ENCODE results near the gene RGMA.
A peak's percentile ranks its signal among the peaks of the same experiment; 100 is the strongest.

RGMA gene, protein sequence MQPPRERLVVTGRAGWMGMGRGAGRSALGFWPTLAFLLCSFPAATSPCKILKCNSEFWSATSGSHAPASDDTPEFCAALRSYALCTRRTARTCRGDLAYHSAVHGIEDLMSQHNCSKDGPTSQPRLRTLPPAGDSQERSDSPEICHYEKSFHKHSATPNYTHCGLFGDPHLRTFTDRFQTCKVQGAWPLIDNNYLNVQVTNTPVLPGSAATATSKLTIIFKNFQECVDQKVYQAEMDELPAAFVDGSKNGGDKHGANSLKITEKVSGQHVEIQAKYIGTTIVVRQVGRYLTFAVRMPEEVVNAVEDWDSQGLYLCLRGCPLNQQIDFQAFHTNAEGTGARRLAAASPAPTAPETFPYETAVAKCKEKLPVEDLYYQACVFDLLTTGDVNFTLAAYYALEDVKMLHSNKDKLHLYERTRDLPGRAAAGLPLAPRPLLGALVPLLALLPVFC

DNA sequence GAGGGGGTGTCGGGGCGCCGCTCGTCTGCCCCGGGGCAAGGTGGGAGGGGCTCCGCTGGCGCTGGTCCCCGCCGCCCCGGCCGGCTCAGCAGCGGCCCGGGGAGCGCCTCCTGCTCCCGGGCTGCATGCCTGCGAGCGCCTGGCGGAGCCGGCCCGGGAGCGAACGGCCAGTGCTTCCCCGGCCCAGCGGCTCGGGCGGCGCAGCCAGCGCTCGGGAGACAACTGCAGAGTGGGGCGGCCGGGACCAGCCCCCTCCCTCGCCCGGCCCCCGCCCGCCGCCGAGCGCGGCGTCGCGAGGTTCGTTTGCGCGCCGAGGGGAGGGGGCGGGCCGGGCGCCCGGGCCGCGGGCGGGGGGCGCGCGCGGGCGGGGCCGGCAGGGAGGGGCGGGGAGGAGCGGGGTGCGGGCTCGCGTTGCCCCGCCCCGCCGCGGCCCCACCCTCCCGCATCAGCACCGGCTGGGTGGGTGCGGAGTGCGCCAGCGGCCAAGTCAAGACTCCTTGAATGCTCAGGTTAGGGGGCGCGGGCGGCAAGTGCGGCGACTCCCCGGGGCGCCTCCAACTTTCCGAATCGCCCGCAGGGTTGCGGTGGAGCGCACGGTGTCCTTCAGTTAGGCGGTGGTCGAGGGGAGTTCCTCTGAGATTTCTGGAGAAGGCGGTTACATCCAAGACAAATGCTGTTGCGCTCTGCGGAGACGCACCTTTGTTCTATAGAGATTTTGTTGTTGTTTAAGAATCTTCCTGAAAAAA lies at the start of gene RGMA:
Gene RGMA (minus strand): TSS at position 231 of the 746 bp plus-strand sequence. CDS start 279 bp downstream, outside the sequence.
- peak; percentile 6 for DNase-seq (ENCODE audit: low read depth)

GRCh38 chr15:93136606-93137005 lies 47.6 kb upstream of the RGMA start:
- no peak for DNase-seq (ENCODE audit: low read depth)

DNA sequence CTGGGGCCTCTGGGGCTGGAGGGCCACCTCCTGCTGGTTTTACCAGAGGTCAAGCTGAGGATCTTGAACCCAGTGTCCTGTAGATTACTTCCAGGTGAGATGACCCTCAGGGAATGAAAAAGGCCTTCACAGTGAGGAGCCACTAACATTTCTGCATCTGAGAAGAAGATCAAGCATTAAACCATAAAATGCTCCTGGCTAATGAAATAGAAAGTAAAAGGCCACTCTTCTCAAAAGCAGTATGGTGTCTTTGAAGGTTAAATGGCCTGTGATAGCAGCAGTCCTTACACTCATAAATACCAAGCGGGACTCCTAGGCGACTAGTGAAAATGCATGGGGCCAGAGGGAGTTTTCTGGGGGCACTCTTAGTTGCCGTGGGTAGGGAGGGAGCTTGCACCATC lies 47.0 kb upstream of the RGMA start:
- no peak for DNase-seq (ENCODE audit: low read depth)

DNA sequence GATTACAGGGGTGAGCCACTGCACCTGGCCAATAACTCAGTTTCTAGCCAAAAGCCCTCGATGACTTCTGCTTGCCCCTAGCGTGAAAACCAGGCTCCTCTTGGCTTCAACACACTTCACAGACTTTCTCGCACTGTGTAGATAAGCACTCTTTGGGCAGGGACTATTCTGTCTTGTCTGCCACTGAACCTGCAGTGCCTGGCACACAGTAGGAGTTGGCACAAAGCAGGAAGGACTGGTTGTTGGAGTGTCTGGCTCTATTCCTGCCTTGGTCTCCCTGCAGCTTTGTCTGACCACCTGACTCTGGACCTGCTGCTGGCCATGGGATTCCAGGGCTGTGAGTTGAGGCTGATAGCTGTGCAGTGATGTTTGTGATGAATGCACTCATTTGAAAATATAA lies 46.4 kb upstream of the RGMA start:
- no peak for DNase-seq (ENCODE audit: low read depth)

DNA sequence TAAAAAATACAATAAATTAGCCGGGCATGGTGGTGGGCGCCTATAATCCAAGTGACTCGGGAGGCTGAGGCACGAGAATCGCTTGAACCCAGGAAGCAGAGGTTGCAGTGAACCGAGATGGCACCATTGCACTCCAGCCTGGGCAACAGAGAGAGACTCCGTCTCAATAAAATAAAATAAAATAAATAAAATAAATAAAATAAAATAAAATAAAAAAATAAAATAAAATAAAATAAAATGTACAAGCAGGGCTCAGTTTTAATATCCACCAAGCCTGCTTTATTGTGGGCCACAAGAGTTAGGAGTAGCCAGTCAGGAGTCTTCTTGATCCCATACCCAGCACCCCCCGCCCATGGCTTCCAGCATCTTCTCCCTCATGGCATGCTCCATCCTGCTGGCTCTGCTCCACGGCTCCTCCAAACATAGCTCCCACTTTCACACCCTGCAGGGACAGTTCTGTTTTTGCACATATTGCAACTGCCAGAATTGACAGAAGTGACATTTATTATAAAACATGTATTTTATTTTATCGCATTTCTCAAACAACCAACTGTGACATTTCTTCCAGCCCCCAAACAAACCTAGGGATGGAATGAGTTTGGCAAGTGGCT lies 42.6 kb upstream of the RGMA start:
- DNase-seq (ENCODE audit: low read depth): no peak

DNA sequence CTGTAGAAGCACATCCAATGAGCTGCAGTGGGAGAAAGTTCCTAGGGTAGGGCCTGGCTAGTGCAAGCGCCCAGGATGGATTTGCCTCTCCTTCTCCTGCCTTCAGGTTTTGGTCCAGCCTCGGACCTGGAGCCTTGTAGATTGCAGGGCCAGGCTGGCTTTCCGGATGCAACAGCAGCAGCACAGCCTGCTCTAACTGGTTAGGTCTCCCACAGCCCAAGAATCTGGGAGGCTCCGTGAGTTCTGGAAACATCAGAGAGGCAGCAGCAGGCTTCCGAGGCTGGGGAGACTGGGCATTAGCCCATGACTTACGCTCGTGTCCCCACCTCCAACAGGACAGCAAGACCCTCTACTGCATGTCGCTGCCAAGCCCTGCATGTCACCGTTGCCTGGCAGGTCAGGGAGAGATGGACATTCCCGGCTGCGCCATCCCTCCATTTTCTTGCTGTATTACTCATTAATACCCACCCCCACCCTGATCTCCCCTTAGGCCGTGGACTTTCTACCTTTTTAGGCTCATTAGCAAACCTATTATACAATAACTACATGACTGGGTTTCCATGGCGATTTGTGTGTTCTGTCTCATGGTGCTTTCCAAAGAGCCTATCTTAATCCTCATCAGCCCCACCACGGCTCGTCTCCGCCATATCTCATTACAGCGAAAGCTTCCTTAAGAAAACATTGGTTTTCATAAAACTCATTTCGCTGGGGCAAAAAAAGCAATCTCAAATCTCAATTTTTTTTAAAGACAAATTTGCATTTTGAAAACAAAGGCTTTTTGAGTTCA lies 40.9 kb upstream of the RGMA start:
- DNase-seq (ENCODE audit: low read depth): no peak

DNA sequence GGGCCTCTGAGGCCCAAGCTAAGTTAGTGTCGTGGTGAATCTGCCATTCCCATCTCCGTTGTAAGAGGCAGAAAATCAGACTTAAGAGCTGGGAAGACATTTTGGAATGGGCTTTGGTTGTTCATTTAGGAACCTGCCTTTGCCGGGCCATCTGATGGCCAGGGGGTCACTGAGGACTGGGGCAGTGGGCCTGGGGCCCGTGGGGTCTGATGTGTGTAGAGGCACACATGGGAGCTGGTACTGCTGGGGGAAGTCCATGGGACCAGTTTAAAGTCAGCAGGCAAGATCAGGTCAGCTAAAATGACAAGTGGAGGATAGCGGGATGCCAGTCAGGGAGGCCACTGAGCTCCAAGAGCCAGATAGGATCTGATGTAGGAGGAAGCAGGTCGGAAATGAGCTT lies 38.3 kb upstream of the RGMA start:
- DNase-seq (ENCODE audit: low read depth): no peak

- no peak for DNase-seq (ENCODE audit: low read depth)
Measured at GRCh38 chr15:93126599-93126998, 37.6 kb upstream of the RGMA start.

DNA sequence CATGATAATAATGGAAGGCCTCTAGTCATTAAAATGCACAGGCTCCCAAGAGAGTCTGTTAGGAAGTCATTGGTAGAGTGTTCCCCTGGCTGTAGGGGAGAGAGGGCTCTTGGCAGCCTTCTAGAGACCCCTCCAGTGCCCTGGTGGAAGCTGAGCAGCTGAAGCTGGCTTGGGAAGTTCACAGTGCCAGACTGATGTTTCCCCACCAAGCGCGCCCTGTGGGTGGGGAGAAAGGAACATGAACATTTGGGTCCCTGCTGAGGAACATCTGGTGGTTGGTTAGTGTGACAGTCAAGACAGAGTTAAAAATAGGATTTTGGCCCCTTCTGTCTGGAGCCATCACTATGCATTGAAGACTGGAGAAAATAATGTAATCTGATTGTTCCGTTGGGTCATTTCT lies 37.1 kb upstream of the RGMA start:
- no peak for DNase-seq (ENCODE audit: low read depth)

DNA sequence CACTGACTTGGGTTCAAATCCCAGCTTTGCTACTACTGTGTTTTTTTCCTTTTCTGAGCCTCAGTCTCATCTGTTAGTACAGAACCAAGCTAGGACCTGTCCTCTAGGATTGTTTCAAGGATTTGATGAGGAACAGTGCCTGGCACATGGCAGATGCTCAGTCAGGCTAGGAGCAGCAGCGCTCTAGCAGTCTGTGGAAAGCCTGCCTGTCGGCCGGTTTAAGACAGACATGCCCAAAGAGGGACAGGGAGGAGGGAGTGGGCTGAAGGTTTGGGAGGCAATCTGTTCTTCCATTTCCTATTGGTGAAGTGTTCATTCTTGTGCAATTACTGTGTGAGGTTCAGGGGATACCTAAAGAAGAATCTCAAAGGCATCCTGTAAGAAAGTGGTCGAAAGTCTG lies 35.1 kb upstream of the RGMA start:
- no peak for DNase-seq (ENCODE audit: low read depth)

DNA sequence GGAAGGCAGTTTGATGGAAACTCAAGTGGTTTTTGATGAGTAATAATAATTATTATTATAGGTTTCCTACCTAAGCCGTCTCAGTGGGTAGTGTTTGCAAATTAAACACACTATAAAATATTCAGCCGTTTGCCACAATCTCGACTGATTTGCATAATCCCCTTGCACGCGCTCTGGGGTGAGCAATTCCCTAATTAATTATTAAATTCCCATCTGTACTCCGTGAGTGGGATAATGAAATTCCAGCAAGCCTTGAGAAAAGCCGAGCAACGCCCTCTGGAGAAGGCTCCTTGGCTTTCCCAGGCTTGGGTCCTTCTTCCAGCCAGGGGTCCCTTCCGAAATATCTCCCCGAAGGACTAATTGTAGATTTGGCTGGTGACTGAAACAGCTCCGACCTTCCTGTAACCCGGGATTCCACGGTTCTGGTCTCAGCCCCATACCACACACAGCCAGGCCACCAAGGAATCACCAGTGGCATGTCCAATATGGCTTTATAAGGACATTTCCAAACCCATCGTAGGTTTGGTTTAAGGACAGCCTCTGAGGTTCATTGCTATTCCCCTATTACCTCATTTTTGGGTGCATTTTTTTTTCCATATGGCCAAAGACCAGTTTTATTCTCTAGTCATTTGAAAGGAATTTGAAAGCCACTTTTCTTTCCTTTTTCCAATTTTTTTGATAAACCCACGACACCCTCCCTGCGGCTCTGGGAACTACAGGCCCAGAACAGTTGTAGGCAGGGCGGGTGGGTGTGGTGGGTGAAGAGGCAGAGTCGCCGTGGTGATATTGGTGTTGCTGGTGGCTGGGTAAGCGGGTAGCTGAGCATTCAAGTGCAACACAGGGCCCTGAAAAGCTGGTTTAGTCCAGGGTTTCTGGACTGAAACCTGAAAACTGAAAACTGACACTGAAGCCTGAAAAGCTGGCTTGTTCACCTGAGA lies 33.2 kb upstream of the RGMA start:
- no peak for DNase-seq (ENCODE audit: low read depth)

- DNase-seq (ENCODE audit: low read depth): no peak
Measured at GRCh38 chr15:93121107-93121506, 32.1 kb upstream of the RGMA start.

GRCh38 chr15:93118904-93119303 lies 29.9 kb upstream of the RGMA start:
- no peak for DNase-seq (ENCODE audit: low read depth)

DNA sequence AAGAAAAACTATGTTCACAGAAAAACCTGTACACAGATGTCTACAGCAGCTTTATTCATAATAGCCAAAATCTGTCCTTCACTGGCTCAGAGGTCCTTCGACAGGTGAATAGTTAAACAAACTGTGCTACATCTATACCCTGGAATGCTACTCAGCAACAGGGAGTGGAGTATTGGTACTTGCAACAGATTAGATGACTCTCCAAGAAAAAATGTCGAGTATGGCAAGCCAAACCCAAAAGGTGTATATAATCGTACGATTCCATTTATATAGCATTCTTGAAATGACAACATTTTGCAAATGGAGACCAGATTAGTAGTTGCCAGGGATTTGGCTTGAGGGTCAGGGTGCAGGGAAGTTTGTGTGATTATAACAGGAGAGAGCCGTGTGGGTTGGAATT lies 22.4 kb upstream of the RGMA start:
- DNase-seq (ENCODE audit: low read depth): no peak

- DNase-seq (ENCODE audit: low read depth): no peak
Measured at GRCh38 chr15:93110502-93111040, 21.6 kb upstream of the RGMA start.

GRCh38 chr15:93109336-93110102 lies 20.5 kb upstream of the RGMA start:
- no peak for DNase-seq (ENCODE audit: low read depth)

DNA sequence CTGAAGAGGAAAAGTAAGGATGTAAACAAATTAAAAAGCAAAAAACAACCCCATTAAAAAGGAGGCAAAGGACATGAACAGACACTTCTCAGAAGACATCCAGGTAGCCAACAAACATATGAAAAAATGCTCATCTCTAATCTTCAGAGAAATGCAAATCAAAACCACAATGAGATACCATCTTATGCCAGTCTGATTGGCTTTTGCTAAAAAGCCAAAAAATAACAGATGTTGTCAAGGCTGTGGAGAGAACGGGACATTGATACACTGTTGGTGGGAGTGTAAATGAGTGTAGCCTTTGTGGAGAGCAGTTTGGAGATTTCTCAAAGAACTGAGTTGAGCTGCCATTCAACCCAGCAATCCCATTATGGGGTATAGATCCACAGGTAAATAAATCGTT lies 18.6 kb upstream of the RGMA start:
- DNase-seq (ENCODE audit: low read depth): no peak

DNA sequence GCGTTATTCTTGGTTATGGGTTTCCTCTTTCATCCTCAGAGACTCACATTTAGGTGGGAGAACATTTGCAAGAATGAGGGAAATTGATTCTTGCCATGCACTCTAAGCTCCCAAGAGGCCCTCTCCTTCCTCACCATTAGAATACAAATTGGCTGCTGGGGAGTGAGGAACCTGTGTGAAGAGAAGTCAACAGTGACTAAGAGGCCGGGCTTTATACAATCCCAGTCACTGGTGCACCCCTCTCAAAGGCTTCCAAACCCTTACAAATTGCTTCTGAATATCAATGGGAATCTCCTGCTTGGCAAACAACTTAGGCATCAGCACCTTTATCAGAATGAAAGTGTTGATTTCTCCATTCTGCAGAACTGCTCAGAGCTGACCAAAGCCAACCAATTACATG lies 16.5 kb upstream of the RGMA start:
- DNase-seq (ENCODE audit: low read depth): no peak

- DNase-seq (ENCODE audit: low read depth): no peak
Measured at GRCh38 chr15:93103823-93104222, 14.8 kb upstream of the RGMA start.

DNA sequence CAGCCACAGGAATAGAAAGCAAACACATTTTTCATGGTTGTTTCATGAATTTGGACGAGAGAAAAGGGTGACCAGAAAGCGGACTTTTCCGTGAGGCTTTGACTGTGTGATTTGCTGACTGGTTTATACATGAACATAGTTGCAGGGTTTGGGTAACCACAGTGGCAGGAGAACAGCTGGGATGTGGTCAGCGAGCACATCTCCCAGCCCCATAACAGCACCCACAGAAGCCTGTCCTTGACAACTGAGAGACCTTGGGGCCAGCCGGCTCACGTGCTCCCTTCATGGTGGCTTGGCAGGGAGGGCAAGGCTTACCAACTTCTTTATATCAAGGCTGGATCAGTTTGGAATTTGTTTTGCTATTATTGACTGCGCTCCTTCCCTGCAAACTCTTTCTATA lies 13.2 kb upstream of the RGMA start:
- DNase-seq (ENCODE audit: low read depth): no peak
